DND-41 (cell line): Measurements from ENCODE around the gene IL21R.

Experiments
- EZH2 ChIP-seq: IDR thresholded peaks from 3 replicates; pipeline ENCODE4 v1.6.1; 2012; ENCODE audit warnings: borderline replicate concordance, low read depth, mild to moderate bottlenecking, moderate library complexity, low read length, inconsistent platforms; ENCODE audit not compliant: severe bottlenecking
- TF ChIP-seq, protein P1 (sequence below): IDR thresholded peaks from 2 replicates; pipeline ENCODE4 v1.5.1; 2012; ENCODE audit warnings: borderline replicate concordance, low read length, moderate library complexity, mild to moderate bottlenecking; ENCODE audit not compliant: poor library complexity, severe bottlenecking; ENCODE audit errors: extremely low read depth

- TF ChIP-seq, protein P1, sequence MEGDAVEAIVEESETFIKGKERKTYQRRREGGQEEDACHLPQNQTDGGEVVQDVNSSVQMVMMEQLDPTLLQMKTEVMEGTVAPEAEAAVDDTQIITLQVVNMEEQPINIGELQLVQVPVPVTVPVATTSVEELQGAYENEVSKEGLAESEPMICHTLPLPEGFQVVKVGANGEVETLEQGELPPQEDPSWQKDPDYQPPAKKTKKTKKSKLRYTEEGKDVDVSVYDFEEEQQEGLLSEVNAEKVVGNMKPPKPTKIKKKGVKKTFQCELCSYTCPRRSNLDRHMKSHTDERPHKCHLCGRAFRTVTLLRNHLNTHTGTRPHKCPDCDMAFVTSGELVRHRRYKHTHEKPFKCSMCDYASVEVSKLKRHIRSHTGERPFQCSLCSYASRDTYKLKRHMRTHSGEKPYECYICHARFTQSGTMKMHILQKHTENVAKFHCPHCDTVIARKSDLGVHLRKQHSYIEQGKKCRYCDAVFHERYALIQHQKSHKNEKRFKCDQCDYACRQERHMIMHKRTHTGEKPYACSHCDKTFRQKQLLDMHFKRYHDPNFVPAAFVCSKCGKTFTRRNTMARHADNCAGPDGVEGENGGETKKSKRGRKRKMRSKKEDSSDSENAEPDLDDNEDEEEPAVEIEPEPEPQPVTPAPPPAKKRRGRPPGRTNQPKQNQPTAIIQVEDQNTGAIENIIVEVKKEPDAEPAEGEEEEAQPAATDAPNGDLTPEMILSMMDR: no peak
- TF ChIP-seq EZH2: no peak
Measured at GRCh38 chr16:27401768-27402568, at the start of gene IL21R.
